AG10803 (cell line): Measurements from ENCODE around the gene DOCK9.

Experiments used
- DNase-seq: peaks from one replicate; pipeline ENCODE4 v3.0.0; 2010; ENCODE audit warnings: low read depth
- H3K4me3 ChIP-seq: 2 replicates; pipeline ENCODE4 v1.5.1; 2011; ENCODE audit warnings: mild to moderate bottlenecking, low read length, control low read depth
- TF ChIP-seq, protein P1 (sequence below): conservative IDR thresholded peaks from 2 replicates; pipeline ENCODE4 v1.5.1; 2011; ENCODE audit warnings: mild to moderate bottlenecking, low read length, control low read depth, inconsistent platforms

DOCK9 gene

GRCh38 chr13:98892077-98892476 lies 85.8 kb downstream of the DOCK9 start:
- H3K4me3 ChIP-seq, result no peak overlapping the region
- no peak for DNase-seq
- TF ChIP-seq, protein P1, sequence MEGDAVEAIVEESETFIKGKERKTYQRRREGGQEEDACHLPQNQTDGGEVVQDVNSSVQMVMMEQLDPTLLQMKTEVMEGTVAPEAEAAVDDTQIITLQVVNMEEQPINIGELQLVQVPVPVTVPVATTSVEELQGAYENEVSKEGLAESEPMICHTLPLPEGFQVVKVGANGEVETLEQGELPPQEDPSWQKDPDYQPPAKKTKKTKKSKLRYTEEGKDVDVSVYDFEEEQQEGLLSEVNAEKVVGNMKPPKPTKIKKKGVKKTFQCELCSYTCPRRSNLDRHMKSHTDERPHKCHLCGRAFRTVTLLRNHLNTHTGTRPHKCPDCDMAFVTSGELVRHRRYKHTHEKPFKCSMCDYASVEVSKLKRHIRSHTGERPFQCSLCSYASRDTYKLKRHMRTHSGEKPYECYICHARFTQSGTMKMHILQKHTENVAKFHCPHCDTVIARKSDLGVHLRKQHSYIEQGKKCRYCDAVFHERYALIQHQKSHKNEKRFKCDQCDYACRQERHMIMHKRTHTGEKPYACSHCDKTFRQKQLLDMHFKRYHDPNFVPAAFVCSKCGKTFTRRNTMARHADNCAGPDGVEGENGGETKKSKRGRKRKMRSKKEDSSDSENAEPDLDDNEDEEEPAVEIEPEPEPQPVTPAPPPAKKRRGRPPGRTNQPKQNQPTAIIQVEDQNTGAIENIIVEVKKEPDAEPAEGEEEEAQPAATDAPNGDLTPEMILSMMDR, result no peak

DNA sequence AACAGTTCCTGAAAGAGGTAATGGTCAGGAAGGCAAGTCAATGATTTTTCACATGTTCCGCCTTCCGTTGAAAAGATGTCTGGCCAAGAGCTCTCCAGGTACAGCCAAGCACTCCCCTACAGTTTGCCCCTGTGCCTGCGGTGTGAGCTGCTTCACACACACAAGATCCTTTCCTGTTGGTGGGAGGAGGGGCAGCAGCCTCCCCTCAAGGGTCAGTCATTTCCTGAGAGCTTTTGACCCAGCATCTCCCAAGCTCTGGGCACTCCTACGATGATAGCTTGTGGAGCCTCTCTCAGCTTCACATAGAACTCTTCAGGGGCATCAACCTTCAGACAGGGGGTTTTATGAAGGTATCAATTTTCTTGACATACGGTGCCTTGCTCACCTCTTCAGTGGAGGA lies 86.9 kb downstream of the DOCK9 start:
- no peak for DNase-seq
- TF ChIP-seq, protein P1, result no peak
- H3K4me3 ChIP-seq, result no peak overlapping the region

DNA sequence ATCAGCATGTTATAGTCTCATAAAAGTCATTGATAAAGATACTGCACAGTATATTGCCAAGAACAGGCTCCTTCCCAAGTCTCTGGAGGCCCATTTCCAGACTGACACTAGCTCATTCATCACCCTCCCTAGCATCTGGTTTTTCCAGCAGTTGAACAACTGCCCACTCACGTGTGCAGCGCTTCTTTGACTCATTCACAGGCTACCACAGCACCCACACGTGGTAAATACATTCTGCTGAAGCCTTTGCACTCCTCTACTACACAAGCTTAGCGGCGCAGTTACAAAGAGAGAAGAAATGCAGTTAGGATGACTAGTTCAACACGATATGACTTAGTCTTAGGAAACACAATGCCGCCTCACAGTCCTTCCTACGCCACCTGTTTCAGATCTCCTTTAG lies 87.7 kb downstream of the DOCK9 start:
- peak; percentile 86 for DNase-seq
- TF ChIP-seq, protein P1, result no peak
- no peak overlapping the region for H3K4me3 ChIP-seq

GRCh38 chr13:98889419-98890085 lies 88.3 kb downstream of the DOCK9 start:
- TF ChIP-seq, protein P1, result no peak
- DNase-seq, result no peak
- H3K4me3 ChIP-seq, result no peak overlapping the region

GRCh38 chr13:98888890-98889279 lies 89.0 kb downstream of the DOCK9 start:
- no peak for DNase-seq
- TF ChIP-seq, protein P1, result no peak
- H3K4me3 ChIP-seq, result no peak overlapping the region

DNA sequence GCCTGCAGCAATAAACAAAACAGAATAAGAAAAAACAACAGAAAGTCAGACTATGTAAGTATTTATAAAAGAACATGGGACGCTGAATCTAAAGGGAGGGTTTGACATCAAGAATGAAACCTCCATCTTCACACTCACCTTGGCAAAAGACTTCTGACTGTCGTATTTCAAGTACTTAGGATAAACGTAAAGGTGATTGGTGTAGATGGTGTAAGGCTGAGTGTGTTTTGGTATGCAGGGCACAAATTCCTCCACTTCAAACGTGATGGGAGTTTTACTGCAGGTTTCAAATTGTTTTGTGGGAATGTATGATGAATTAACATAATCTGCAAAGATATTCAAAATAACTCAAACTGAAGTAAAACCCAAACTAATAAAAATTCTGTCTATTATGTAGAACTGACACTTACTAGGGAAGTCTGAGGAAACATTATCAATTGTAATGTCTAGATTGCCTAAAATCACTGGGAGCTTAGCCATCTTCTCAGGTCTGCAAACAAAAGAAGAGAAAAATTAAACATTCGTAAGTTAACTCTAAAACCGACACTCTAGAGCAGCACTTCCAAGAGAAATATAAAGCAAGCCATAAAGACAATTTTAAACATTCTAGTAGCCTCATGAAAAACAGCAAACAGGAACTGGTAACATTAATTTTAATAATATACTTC lies 89.5 kb downstream of the DOCK9 start:
- H3K4me3 ChIP-seq, result no peak overlapping the region
- TF ChIP-seq, protein P1, result no peak
- no peak for DNase-seq
